ENCODE measurements around the gene RTN3. TPM values are rescaled to one million over a fixed set of nuclear protein-coding genes. Genes with fewer than 3 reads are reported as not detected.

Gene RTN3
- total and polyA plus RNA-seq, 12 donors: 31.1 to 72.0 (median 50.6) TPM

- Histone ChIP-seq H3K4me1 (peaks cover 0 to 3% (median 0%) of the 10 kb centered on the region in 9 donors), H3K36me3 (no peaks in the 10 kb centered on the region), H3K9me3 (peaks cover 0 to 10% (median 0%) of the 10 kb centered on the region in 11 donors), H3K27ac (no peak overlapping the region), H3K27me3 (no peaks in the 10 kb centered on the region), H3K4me3 (no peak overlapping the region)
- 87 to 94% methylated on average over 1 of the region's 1 CpG for WGBS, 2 donors
- DNase-seq: no peak
- no peak for TF ChIP-seq CTCF (IDR thresholded peaks at IDR 0.05)
- intact Hi-C loops (cut with DNase I): no loop called here
- ATAC-seq: no peak
Observed at GRCh38 chr11:63785823-63786222, 104.5 kb downstream of the RTN3 start.

- TF ChIP-seq CTCF (IDR thresholded peaks at IDR 0.05): no peak
- intact Hi-C loops (cut with DNase I): no loop called here
- 80 to 94% methylated on average over 6 of the region's 6 CpGs for WGBS, 2 donors
- peaks cover 0 to 35% (median 17%) of the 10 kb centered on the region in 11 donors for H3K9me3 ChIP-seq
- no peak overlapping the region for H3K4me3 ChIP-seq
- no peaks in the 10 kb centered on the region for H3K4me1 ChIP-seq
- ATAC-seq (no peak), DNase-seq (no peak)
- no peaks in the 10 kb centered on the region for H3K36me3 ChIP-seq
- no peak overlapping the region for H3K27ac ChIP-seq
- no peaks in the 10 kb centered on the region for H3K27me3 ChIP-seq
Observed at GRCh38 chr11:63791495-63792167, 110.3 kb downstream of the RTN3 start.

GRCh38 chr11:63793161-63793560, 111.9 kb downstream of the RTN3 start:
- Histone ChIP-seq H3K4me1 (no peaks in the 10 kb centered on the region), H3K27me3 (no peaks in the 10 kb centered on the region), H3K9me3 (peaks cover 0 to 35% (median 17%) of the 10 kb centered on the region in 11 donors), H3K4me3 (no peak overlapping the region), H3K27ac (no peak overlapping the region), H3K36me3 (no peaks in the 10 kb centered on the region)
- no peak for TF ChIP-seq CTCF (IDR thresholded peaks at IDR 0.05)
- intact Hi-C loops (cut with DNase I): no loop called here
- no peak for DNase-seq
- no peak for ATAC-seq

GRCh38 chr11:63795066-63795465, 113.8 kb downstream of the RTN3 start:
- DNase-seq (no peak), ATAC-seq (no peak)
- H3K4me3 ChIP-seq: no peak overlapping the region
- 76 to 79% methylated on average over 11 of the region's 11 CpGs for WGBS, 2 donors
- H3K27me3 ChIP-seq: no peaks in the 10 kb centered on the region
- H3K9me3 ChIP-seq: peaks cover 0 to 32% (median 17%) of the 10 kb centered on the region in 11 donors
- no peak overlapping the region for H3K27ac ChIP-seq
- intact Hi-C loops (cut with DNase I): no loop called here
- H3K36me3 ChIP-seq: no peaks in the 10 kb centered on the region
- no peak for TF ChIP-seq CTCF (IDR thresholded peaks at IDR 0.05)
- H3K4me1 ChIP-seq: no peaks in the 10 kb centered on the region

All from heart right ventricle (tissue), 16 donors.